Measurements from ENCODE around the gene ST3GAL3. TPM values are rescaled to one million over a fixed set of nuclear protein-coding genes. Genes with fewer than 3 reads are reported as not detected.

ST3GAL3 gene
- total RNA-seq, 1 donor from 2014 or later: 11.4 TPM

DNA sequence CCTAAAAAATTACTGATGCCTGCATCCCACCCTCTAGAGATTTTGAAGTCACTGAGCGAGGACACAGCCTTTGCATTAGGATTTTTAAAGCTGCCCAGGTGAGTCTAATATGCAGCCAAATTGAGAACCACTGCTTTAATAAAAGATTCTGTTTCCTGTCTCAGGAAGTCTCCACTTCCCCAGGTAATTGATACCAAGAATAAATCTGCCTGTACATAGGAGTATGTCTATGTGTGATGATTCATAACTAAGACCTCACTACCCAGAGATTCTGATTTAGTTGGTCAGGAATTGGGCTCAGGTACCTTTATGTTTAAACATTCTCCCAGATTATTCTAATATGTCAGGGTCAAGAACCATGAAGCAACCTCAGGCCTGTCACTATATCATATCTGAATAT, 117.5 kb downstream of the ST3GAL3 start:
- Histone ChIP-seq H3K4me3 (ENCODE audit: insufficient read depth, low read depth, low read length) (no peak overlapping the region), H3K36me3 (ENCODE audit: insufficient read depth, low read length) (no peaks in the 10 kb centered on the region), H3K79me2 (ENCODE audit: insufficient read depth, low read length) (no peaks in the 10 kb centered on the region), H3K4me1 (ENCODE audit: insufficient read depth, low read length) (peaks cover 16% of the 10 kb centered on the region), H3K9me3 (ENCODE audit: insufficient read depth, low read depth, low read length) (no peaks in the 10 kb centered on the region), H3K27me3 (ENCODE audit: insufficient read depth, low read length) (no peaks in the 10 kb centered on the region), H3K9ac (ENCODE audit: low read length) (no peak overlapping the region), H3K4me2 (ENCODE audit: low read length) (no peak overlapping the region), H3K27ac (ENCODE audit: low read depth, low read length) (no peak overlapping the region), H4K20me1 (ENCODE audit: insufficient read depth, low read length) (no peaks in the 10 kb centered on the region), H2AFZ (ENCODE audit: low read depth, low read length) (no peak overlapping the region)
- FAIRE-seq (no peak), DNase-seq (ENCODE audit: low read depth) (no peak)
- Mint-ChIP-seq H3K27me3 (ENCODE audit: low read depth, unreplicated experiment) (no peaks in the 10 kb centered on the region), H3K9me3 (ENCODE audit: unreplicated experiment) (peaks cover under 1% of the 10 kb centered on the region), H3K4me3 (ENCODE audit: unreplicated experiment) (no peak overlapping the region), H3K36me3 (ENCODE audit: low read depth, unreplicated experiment) (peaks cover 7% of the 10 kb centered on the region), H3K4me1 (ENCODE audit: low read depth, unreplicated experiment) (peaks cover 21% of the 10 kb centered on the region), H3K27ac (ENCODE audit: unreplicated experiment) (no peak overlapping the region)
- TF ChIP-seq CTCF (IDR thresholded peaks at IDR 0.05; ENCODE audit: insufficient read depth, low read depth, low read length): no peak
- TF ChIP-seq EZH2 (IDR thresholded peaks at IDR 0.05; ENCODE audit: insufficient read depth, low read length): no peak

- no peaks in the 10 kb centered on the region for H3K36me3 ChIP-seq (ENCODE audit: insufficient read depth, low read length)
- Mint-ChIP-seq H3K9me3 (ENCODE audit: unreplicated experiment) (no peaks in the 10 kb centered on the region), H3K4me3 (ENCODE audit: unreplicated experiment) (no peak overlapping the region), H3K27me3 (ENCODE audit: low read depth, unreplicated experiment) (no peaks in the 10 kb centered on the region), H3K4me1 (ENCODE audit: low read depth, unreplicated experiment) (peaks cover 9% of the 10 kb centered on the region), H3K27ac (ENCODE audit: unreplicated experiment) (no peak overlapping the region), H3K36me3 (ENCODE audit: low read depth, unreplicated experiment) (peaks cover 4% of the 10 kb centered on the region)
- no peaks in the 10 kb centered on the region for H3K27me3 ChIP-seq (ENCODE audit: insufficient read depth, low read length)
- H3K79me2 ChIP-seq (ENCODE audit: insufficient read depth, low read length): no peaks in the 10 kb centered on the region
- no peak overlapping the region for H3K27ac ChIP-seq (ENCODE audit: low read depth, low read length)
- H2AFZ ChIP-seq (ENCODE audit: low read depth, low read length): no peak overlapping the region
- no peak for TF ChIP-seq EZH2 (IDR thresholded peaks at IDR 0.05; ENCODE audit: insufficient read depth, low read length)
- no peak for TF ChIP-seq CTCF (IDR thresholded peaks at IDR 0.05; ENCODE audit: insufficient read depth, low read depth, low read length)
- H3K4me1 ChIP-seq (ENCODE audit: insufficient read depth, low read length): peaks cover 2% of the 10 kb centered on the region
- no peaks in the 10 kb centered on the region for H4K20me1 ChIP-seq (ENCODE audit: insufficient read depth, low read length)
- H3K9me3 ChIP-seq (ENCODE audit: insufficient read depth, low read depth, low read length): no peaks in the 10 kb centered on the region
- DNase-seq (ENCODE audit: low read depth) (no peak), FAIRE-seq (no peak)
- H3K4me3 ChIP-seq (ENCODE audit: insufficient read depth, low read depth, low read length): no peak overlapping the region
- H3K9ac ChIP-seq (ENCODE audit: low read length): no peak overlapping the region
- no peak overlapping the region for H3K4me2 ChIP-seq (ENCODE audit: low read length)
Measured at GRCh38 chr1:43828574-43828973, 121.2 kb downstream of the ST3GAL3 start.

DNA sequence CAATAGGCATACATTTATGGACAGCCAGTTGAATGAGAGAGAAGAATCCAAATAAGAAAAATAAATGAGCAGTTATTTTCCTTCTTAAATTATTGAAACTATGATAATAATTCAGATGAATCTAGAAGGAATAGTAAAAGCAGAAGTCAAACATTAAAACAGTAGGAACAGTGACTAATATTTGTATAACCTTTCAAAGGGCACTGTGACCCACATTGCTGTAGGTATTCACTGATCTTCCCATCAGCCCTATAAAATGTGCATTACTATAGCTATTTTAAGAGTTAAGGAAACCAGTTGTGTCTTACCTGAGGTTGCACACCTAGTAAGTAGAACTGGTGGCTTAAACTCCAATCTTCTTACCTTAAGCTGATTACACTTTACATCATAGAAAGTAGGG, 123.5 kb downstream of the ST3GAL3 start:
- H3K36me3 Mint-ChIP-seq (ENCODE audit: low read depth, unreplicated experiment): peaks cover 10% of the 10 kb centered on the region
- H3K4me3 ChIP-seq (ENCODE audit: insufficient read depth, low read depth, low read length): no peak overlapping the region
- H2AFZ ChIP-seq (ENCODE audit: low read depth, low read length): no peak overlapping the region
- H3K4me3 Mint-ChIP-seq (ENCODE audit: unreplicated experiment): no peak overlapping the region
- no peaks in the 10 kb centered on the region for H3K9me3 Mint-ChIP-seq (ENCODE audit: unreplicated experiment)
- no peak overlapping the region for H3K9ac ChIP-seq (ENCODE audit: low read length)
- H4K20me1 ChIP-seq (ENCODE audit: insufficient read depth, low read length): peaks cover 12% of the 10 kb centered on the region
- H3K27me3 Mint-ChIP-seq (ENCODE audit: low read depth, unreplicated experiment): no peaks in the 10 kb centered on the region
- no peak overlapping the region for H3K27ac Mint-ChIP-seq (ENCODE audit: unreplicated experiment)
- no peaks in the 10 kb centered on the region for H3K36me3 ChIP-seq (ENCODE audit: insufficient read depth, low read length)
- no peak overlapping the region for H3K4me2 ChIP-seq (ENCODE audit: low read length)
- H3K27me3 ChIP-seq (ENCODE audit: insufficient read depth, low read length): no peaks in the 10 kb centered on the region
- TF ChIP-seq CTCF (IDR thresholded peaks at IDR 0.05; ENCODE audit: insufficient read depth, low read depth, low read length) (no peak), EZH2 (IDR thresholded peaks at IDR 0.05; ENCODE audit: insufficient read depth, low read length) (no peak)
- H3K4me1 ChIP-seq (ENCODE audit: insufficient read depth, low read length): peaks cover 24% of the 10 kb centered on the region
- H3K79me2 ChIP-seq (ENCODE audit: insufficient read depth, low read length): no peaks in the 10 kb centered on the region
- H3K4me1 Mint-ChIP-seq (ENCODE audit: low read depth, unreplicated experiment): peaks cover 25% of the 10 kb centered on the region
- no peak for DNase-seq (ENCODE audit: low read depth)
- no peaks in the 10 kb centered on the region for H3K9me3 ChIP-seq (ENCODE audit: insufficient read depth, low read depth, low read length)
- FAIRE-seq: no peak
- H3K27ac ChIP-seq (ENCODE audit: low read depth, low read length): no peak overlapping the region

Measured in astrocyte (in vitro differentiated cells and primary cell).